H9 (cell line): ENCODE measurements around the gene MYLK4. TPM values are rescaled to one million over a fixed set of nuclear protein-coding genes. Genes with fewer than 3 reads are reported as not detected.

ENCODE experiments used
- DNase-seq: peaks from one replicate; pipeline ENCODE4 v3.0.0-alpha.2; 2017
- H2AFZ ChIP-seq: one replicate; pipeline ENCODE4 v1.6.1; 2013; ENCODE audit warnings: mild to moderate bottlenecking, low read length, control low read depth, moderate library complexity
- H2AK5ac ChIP-seq: 2 replicates; pipeline ENCODE4 v1.6.1; 2013; ENCODE audit warnings: low read length, control low read depth, mixed read lengths; ENCODE audit not compliant: insufficient read length
- H2BK120ac ChIP-seq: one replicate; pipeline ENCODE4 v1.6.1; 2013; ENCODE audit warnings: low read depth, mild to moderate bottlenecking, low read length, control low read depth, inconsistent platforms; ENCODE audit not compliant: poor library complexity, severe bottlenecking
- H2BK12ac ChIP-seq: 2 replicates; pipeline ENCODE4 v1.6.1; 2013; ENCODE audit warnings: low read length, control low read depth, mixed read lengths, low read depth; ENCODE audit not compliant: insufficient read length
- H2BK15ac ChIP-seq: 2 replicates; pipeline ENCODE4 v1.6.1; 2013; ENCODE audit warnings: low read depth, low read length, control low read depth
- H2BK20ac ChIP-seq: one replicate; pipeline ENCODE4 v1.6.1; 2013; ENCODE audit warnings: low read depth, mild to moderate bottlenecking, low read length, control low read depth, inconsistent platforms; ENCODE audit not compliant: poor library complexity, severe bottlenecking
- H2BK5ac ChIP-seq: 2 replicates; pipeline ENCODE4 v1.6.1; 2013; ENCODE audit warnings: low read length, control low read depth, mixed read lengths; ENCODE audit not compliant: insufficient read length
- H3K14ac ChIP-seq: 2 replicates; pipeline ENCODE4 v1.6.1; 2013; ENCODE audit warnings: low read length, control low read depth; ENCODE audit not compliant: insufficient read depth
- H3K18ac ChIP-seq: 2 replicates; pipeline ENCODE4 v1.6.1; 2013; ENCODE audit warnings: low read depth, mild to moderate bottlenecking, mixed read lengths, low read length, control low read depth; ENCODE audit not compliant: insufficient read length
- H3K23ac ChIP-seq: 2 replicates; pipeline ENCODE4 v1.6.1; 2013; ENCODE audit warnings: low read length, control low read depth, mixed read lengths, low read depth; ENCODE audit not compliant: insufficient read length
- H3K23me2 ChIP-seq: 2 replicates; pipeline ENCODE4 v1.6.1; 2013; ENCODE audit warnings: low read depth, mild to moderate bottlenecking, mixed read lengths, low read length, control low read depth; ENCODE audit not compliant: insufficient read length, poor library complexity, severe bottlenecking
- H3K27ac ChIP-seq: 2 replicates; pipeline ENCODE4 v1.5.1; 2013; ENCODE audit warnings: low read length, control low read depth, mixed read lengths, low read depth; ENCODE audit not compliant: insufficient read length
- H3K27me3 ChIP-seq: 2 replicates; pipeline ENCODE4 v1.6.1; 2013; ENCODE audit warnings: low read length, control low read depth, inconsistent platforms; ENCODE audit not compliant: insufficient read depth
- H3K4ac ChIP-seq: 2 replicates; pipeline ENCODE4 v1.6.1; 2013; ENCODE audit warnings: low read depth, mild to moderate bottlenecking, control low read depth, inconsistent platforms, low read length, moderate library complexity
- H3K4me1 ChIP-seq: 2 replicates; pipeline ENCODE4 v1.6.1; 2013; ENCODE audit warnings: low read length, control low read depth, inconsistent platforms; ENCODE audit not compliant: insufficient read depth
- H3K4me2 ChIP-seq: 2 replicates; pipeline ENCODE4 v1.6.1; 2013; ENCODE audit warnings: low read length, control low read depth, mixed read lengths; ENCODE audit not compliant: insufficient read length, insufficient read depth
- H3K56ac ChIP-seq: 2 replicates; pipeline ENCODE4 v1.6.1; 2013; ENCODE audit warnings: low read depth, mild to moderate bottlenecking, mixed read lengths, low read length, control low read depth; ENCODE audit not compliant: insufficient read length
- H3K79me1 ChIP-seq: 2 replicates; pipeline ENCODE4 v1.6.1; 2013; ENCODE audit warnings: low read depth, mild to moderate bottlenecking, moderate library complexity, low read length, control low read depth, inconsistent platforms; ENCODE audit not compliant: insufficient read depth, poor library complexity, severe bottlenecking
- H3K79me2 ChIP-seq: 2 replicates; pipeline ENCODE4 v1.6.1; 2013; ENCODE audit warnings: low read length, control low read depth, inconsistent platforms; ENCODE audit not compliant: insufficient read depth
- H3K9ac ChIP-seq: 2 replicates; pipeline ENCODE4 v1.6.1; 2013; ENCODE audit warnings: low read length, control low read depth, mixed read lengths; ENCODE audit not compliant: insufficient read length; ENCODE audit errors: extremely low read depth
- H3K9me3 ChIP-seq: one replicate; pipeline ENCODE4 v1.6.1; 2013; ENCODE audit warnings: low read depth, low read length, inconsistent platforms; ENCODE audit not compliant: control insufficient read depth
- H3T11ph ChIP-seq: one replicate; pipeline ENCODE4 v1.6.1; 2013; ENCODE audit warnings: mild to moderate bottlenecking, low read length, control low read depth, inconsistent platforms
- H4K20me1 ChIP-seq: one replicate; pipeline ENCODE4 v1.6.1; 2013; ENCODE audit not compliant: control insufficient read depth, insufficient read length, insufficient read depth
- H4K5ac ChIP-seq: 2 replicates; pipeline ENCODE4 v1.6.1; 2013; ENCODE audit warnings: low read depth, mild to moderate bottlenecking, mixed read lengths, low read length, control low read depth; ENCODE audit not compliant: insufficient read length
- H4K8ac ChIP-seq: replicated peaks from 2 replicates; pipeline ENCODE4 v1.6.1; 2013; ENCODE audit warnings: low read length, control low read depth, mixed read lengths, low read depth; ENCODE audit not compliant: insufficient read length
- H4K91ac ChIP-seq: 2 replicates; pipeline ENCODE4 v1.6.1; 2013; ENCODE audit warnings: low read depth, mild to moderate bottlenecking, moderate library complexity, mixed read lengths, low read length, control low read depth; ENCODE audit not compliant: insufficient read length
- H3K27ac Mint-ChIP-seq, 3 experiments: 2 replicates in 2 of 3; 3 replicates in 1 of 3; pipeline ENCODE4 v1.8.0; 2020 to 2021; ENCODE audit warnings: mixed read lengths in 3 of 3, mild to moderate bottlenecking in 1 of 3, moderate library complexity in 1 of 3
- H3K27me3 Mint-ChIP-seq: 2 replicates; pipeline ENCODE4 v1.8.0; 2021; ENCODE audit warnings: low read depth, mild to moderate bottlenecking, moderate library complexity, mixed read lengths
- H3K36me3 Mint-ChIP-seq, 3 experiments: 2 replicates in 2 of 3; 3 replicates in 1 of 3; pipeline ENCODE4 v1.8.0; 2020 to 2021; ENCODE audit warnings: low read depth in 3 of 3, mixed read lengths in 3 of 3; ENCODE audit not compliant: insufficient read depth in 1 of 3
- H3K4me1 Mint-ChIP-seq, 2 experiments: 2 replicates each; pipeline ENCODE4 v1.8.0; 2020; ENCODE audit warnings: mixed read lengths in 2 of 2
- H3K4me3 Mint-ChIP-seq, 2 experiments: 2 replicates in 1 of 2; 3 replicates in 1 of 2; pipeline ENCODE4 v1.8.0; 2020 to 2021; ENCODE audit warnings: mild to moderate bottlenecking in 2 of 2, mixed read lengths in 2 of 2, moderate library complexity in 1 of 2
- H3K9me3 Mint-ChIP-seq, 2 experiments: 2 replicates in 1 of 2; 3 replicates in 1 of 2; pipeline ENCODE4 v1.8.0; 2020; ENCODE audit warnings: mild to moderate bottlenecking in 2 of 2, mixed read lengths in 2 of 2, moderate library complexity in 1 of 2
- WGBS: extraction: QIAGEN DNeasy Blood & Tissue Kit; methylation state at CpG from one replicate; pipeline ENCODE4 v1.1.7; 2013; ENCODE audit warnings: missing lambda C conversion rate, low lambda C conversion rate, mixed read lengths; ENCODE audit not compliant: insufficient read length; ENCODE audit errors: extremely low coverage; 5-methylcytosine and 5-hydroxymethylcytosine counted together
- total RNA-seq: library from RNA; stranded (reverse); gene quantifications from 2 replicates; pipeline ENCODE4 v1.2.1, GENCODE V29; 2021
- TF ChIP-seq, protein P1 (sequence below): fragments of 200-600 bp; sonication (generic); conservative IDR thresholded peaks from 3 replicates; pipeline ENCODE4 v1.8.0; 2021; ENCODE audit warnings: antibody characterized with exemption, mild to moderate bottlenecking

Gene MYLK4
- total RNA-seq, 1 experiment from 2014 or later = 0.28 TPM

DNA sequence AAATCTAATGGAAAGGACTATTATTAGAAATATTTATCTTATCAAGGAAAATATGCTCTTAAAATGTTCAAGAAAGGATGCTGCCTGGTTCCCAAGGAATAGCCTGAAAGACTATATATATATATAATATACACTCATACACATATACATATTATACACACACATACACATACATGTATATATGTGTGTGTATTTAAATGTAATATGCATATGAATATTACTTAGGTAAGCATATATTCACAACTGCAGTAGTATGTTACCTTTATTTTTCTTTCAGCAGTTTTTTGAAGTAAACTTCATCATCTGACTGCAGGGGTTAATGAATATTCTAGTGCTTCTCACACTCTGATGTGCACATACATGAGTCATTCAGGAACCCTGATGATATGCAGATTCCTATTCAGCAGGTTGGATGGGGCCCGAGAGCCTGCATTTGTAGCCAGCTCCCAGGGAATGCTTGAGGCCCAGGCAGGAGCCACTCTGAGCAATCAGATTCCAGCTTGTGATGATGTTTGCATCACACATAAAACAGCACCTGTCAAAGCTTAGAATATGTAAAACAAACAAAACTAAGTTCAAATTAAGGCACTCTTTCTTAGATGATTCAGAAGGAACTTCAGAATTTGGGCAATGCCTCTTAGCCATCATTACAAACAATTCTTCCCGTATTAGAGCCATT is 16.1 kb downstream of the MYLK4 start:
- no peak overlapping the region; a peak in 2 of 5 replicates for H3K4me3 Mint-ChIP-seq
- H3K23ac ChIP-seq = no peak overlapping the region
- H3K4me1 ChIP-seq = peaks cover 17% of the 10 kb centered on the region; the same call in 1 of the 2 replicates

More for the DNA sequence above, 16.1 kb downstream of the MYLK4 start:
- no peak overlapping the region for H2BK15ac ChIP-seq
- Mint-ChIP-seq H3K27me3 (no peaks in the 10 kb centered on the region), H3K27ac (peak overlapping the region in 2 of 3 experiments; percentile 19 to 76; a peak in 2 of 7 replicates), H3K9me3 (no peaks in the 10 kb centered on the region), H3K36me3 (no peaks in the 10 kb centered on the region), H3K4me1 (peaks cover 60% of the 10 kb centered on the region in 2 experiments)
- no peaks in the 10 kb centered on the region for H3K9me3 ChIP-seq
- H4K8ac ChIP-seq = no peak overlapping the region
- no peak overlapping the region for H2BK20ac ChIP-seq
- H3K9ac ChIP-seq = no peak overlapping the region
- WGBS = no CpG with 5 or more reads among the region's 2 CpGs
- H4K20me1 ChIP-seq = no peaks in the 10 kb centered on the region
- H2BK120ac ChIP-seq = no peak overlapping the region
- H3K18ac ChIP-seq = no peak overlapping the region
- no peak overlapping the region for H3K27ac ChIP-seq
- H3T11ph ChIP-seq = no peak overlapping the region
- no peak overlapping the region for H3K56ac ChIP-seq
- TF ChIP-seq, protein P1, sequence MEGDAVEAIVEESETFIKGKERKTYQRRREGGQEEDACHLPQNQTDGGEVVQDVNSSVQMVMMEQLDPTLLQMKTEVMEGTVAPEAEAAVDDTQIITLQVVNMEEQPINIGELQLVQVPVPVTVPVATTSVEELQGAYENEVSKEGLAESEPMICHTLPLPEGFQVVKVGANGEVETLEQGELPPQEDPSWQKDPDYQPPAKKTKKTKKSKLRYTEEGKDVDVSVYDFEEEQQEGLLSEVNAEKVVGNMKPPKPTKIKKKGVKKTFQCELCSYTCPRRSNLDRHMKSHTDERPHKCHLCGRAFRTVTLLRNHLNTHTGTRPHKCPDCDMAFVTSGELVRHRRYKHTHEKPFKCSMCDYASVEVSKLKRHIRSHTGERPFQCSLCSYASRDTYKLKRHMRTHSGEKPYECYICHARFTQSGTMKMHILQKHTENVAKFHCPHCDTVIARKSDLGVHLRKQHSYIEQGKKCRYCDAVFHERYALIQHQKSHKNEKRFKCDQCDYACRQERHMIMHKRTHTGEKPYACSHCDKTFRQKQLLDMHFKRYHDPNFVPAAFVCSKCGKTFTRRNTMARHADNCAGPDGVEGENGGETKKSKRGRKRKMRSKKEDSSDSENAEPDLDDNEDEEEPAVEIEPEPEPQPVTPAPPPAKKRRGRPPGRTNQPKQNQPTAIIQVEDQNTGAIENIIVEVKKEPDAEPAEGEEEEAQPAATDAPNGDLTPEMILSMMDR = no peak
- H3K79me1 ChIP-seq = no peaks in the 10 kb centered on the region
- H4K5ac ChIP-seq = no peak overlapping the region
- no peak overlapping the region for H2AK5ac ChIP-seq
- H3K14ac ChIP-seq = no peak overlapping the region
- no peak overlapping the region for H2BK5ac ChIP-seq
- H4K91ac ChIP-seq = no peak overlapping the region
- peak; percentile 65 for DNase-seq
- no peak overlapping the region for H2BK12ac ChIP-seq
- H3K79me2 ChIP-seq = no peaks in the 10 kb centered on the region
- H3K4me2 ChIP-seq = no peak overlapping the region
- no peaks in the 10 kb centered on the region for H3K23me2 ChIP-seq
- H3K4ac ChIP-seq = no peak overlapping the region
- no peaks in the 10 kb centered on the region for H3K27me3 ChIP-seq
- H2AFZ ChIP-seq = no peak overlapping the region
